ENCODE data around the gene TSTD2. TPM values are rescaled to one million over a fixed set of nuclear protein-coding genes. Genes with fewer than 3 reads are reported as not detected.
A peak's percentile ranks its signal among the peaks of the same experiment; 100 is the strongest.

Gene TSTD2
- total RNA-seq, 1 donor from 2014 or later = 19.6 TPM

GRCh38 chr9:97562542-97562941 lies 70.6 kb downstream of the TSTD2 start:
- Histone ChIP-seq H3K36me3 (ENCODE audit: control insufficient read depth, insufficient read depth, low read length) (no peaks in the 10 kb centered on the region), H3K27me3 (ENCODE audit: control insufficient read depth, insufficient read depth, low read length) (peaks cover 5% of the 10 kb centered on the region), H3K4me3 (ENCODE audit: low read depth, low read length) (no peak overlapping the region)
- no peak for TF ChIP-seq CTCF (IDR thresholded peaks at IDR 0.05; ENCODE audit: insufficient read depth, low read length, poor library complexity, severe bottlenecking)
- no peak for DNase-seq (ENCODE audit: low read depth)

GRCh38 chr9:97561501-97561900 lies 71.7 kb downstream of the TSTD2 start:
- no peak for TF ChIP-seq CTCF (IDR thresholded peaks at IDR 0.05; ENCODE audit: insufficient read depth, low read length, poor library complexity, severe bottlenecking)
- no peak for DNase-seq (ENCODE audit: low read depth)
- H3K36me3 ChIP-seq (ENCODE audit: control insufficient read depth, insufficient read depth, low read length) = no peaks in the 10 kb centered on the region
- H3K27me3 ChIP-seq (ENCODE audit: control insufficient read depth, insufficient read depth, low read length) = peaks cover 6% of the 10 kb centered on the region
- no peak overlapping the region for H3K4me3 ChIP-seq (ENCODE audit: low read depth, low read length)

GRCh38 chr9:97560851-97561250 lies 72.3 kb downstream of the TSTD2 start:
- DNase-seq (ENCODE audit: low read depth) = no peak
- Histone ChIP-seq H3K27me3 (ENCODE audit: control insufficient read depth, insufficient read depth, low read length) (peaks cover 6% of the 10 kb centered on the region), H3K36me3 (ENCODE audit: control insufficient read depth, insufficient read depth, low read length) (no peaks in the 10 kb centered on the region), H3K4me3 (ENCODE audit: low read depth, low read length) (no peak overlapping the region)
- no peak for TF ChIP-seq CTCF (IDR thresholded peaks at IDR 0.05; ENCODE audit: insufficient read depth, low read length, poor library complexity, severe bottlenecking)

- H3K27me3 ChIP-seq (ENCODE audit: control insufficient read depth, insufficient read depth, low read length) = peaks cover 8% of the 10 kb centered on the region
- no peak overlapping the region for H3K4me3 ChIP-seq (ENCODE audit: low read depth, low read length)
- no peak for DNase-seq (ENCODE audit: low read depth)
- no peak for TF ChIP-seq CTCF (IDR thresholded peaks at IDR 0.05; ENCODE audit: insufficient read depth, low read length, poor library complexity, severe bottlenecking)
- no peaks in the 10 kb centered on the region for H3K36me3 ChIP-seq (ENCODE audit: control insufficient read depth, insufficient read depth, low read length)
These were observed 73.0 kb downstream of the TSTD2 start for GRCh38 chr9:97560154-97560553.

- no peak overlapping the region for H3K4me3 ChIP-seq (ENCODE audit: low read depth, low read length)
- peak; percentile 12 for DNase-seq (ENCODE audit: low read depth)
- no peak for TF ChIP-seq CTCF (IDR thresholded peaks at IDR 0.05; ENCODE audit: insufficient read depth, low read length, poor library complexity, severe bottlenecking)
- H3K36me3 ChIP-seq (ENCODE audit: control insufficient read depth, insufficient read depth, low read length) = no peaks in the 10 kb centered on the region
- peaks cover 11% of the 10 kb centered on the region for H3K27me3 ChIP-seq (ENCODE audit: control insufficient read depth, insufficient read depth, low read length)
These were observed 74.1 kb downstream of the TSTD2 start for GRCh38 chr9:97559111-97559514.

- H3K36me3 ChIP-seq (ENCODE audit: control insufficient read depth, insufficient read depth, low read length) = no peaks in the 10 kb centered on the region
These were observed 74.5 kb downstream of the TSTD2 start for GRCh38 chr9:97558701-97559101.

More at GRCh38 chr9:97558701-97559101, 74.5 kb downstream of the TSTD2 start:
- DNase-seq (ENCODE audit: low read depth) = no peak
- TF ChIP-seq CTCF (IDR thresholded peaks at IDR 0.05; ENCODE audit: insufficient read depth, low read length, poor library complexity, severe bottlenecking) = no peak
- Histone ChIP-seq H3K4me3 (ENCODE audit: low read depth, low read length) (no peak overlapping the region), H3K27me3 (ENCODE audit: control insufficient read depth, insufficient read depth, low read length) (peaks cover 11% of the 10 kb centered on the region)
